ENCODE data around the gene DMRTC2. TPM values are rescaled to one million over a fixed set of nuclear protein-coding genes. Genes with fewer than 3 reads are reported as not detected.

The DMRTC2 gene
- total RNA-seq, 1 donor from 2014 or later = not detected

DNA sequence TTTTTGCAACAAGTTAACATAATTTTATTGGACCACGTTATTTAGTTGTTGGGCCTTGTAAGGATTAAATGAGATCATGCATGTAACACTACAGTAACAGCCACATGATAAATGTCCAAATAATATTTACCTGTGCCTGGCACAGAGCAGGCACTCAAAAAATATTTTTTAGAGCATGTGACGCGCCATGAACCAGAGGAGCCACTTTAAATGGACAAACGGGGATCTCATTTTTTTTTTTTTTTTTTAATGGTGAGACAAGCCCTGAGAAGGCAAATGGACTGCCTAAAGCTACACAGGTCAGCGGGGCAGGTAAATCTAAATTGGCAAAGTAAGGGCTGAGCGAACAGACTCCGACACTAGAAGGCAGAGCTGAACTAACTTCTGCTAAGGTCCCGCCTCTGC is 14.4 kb downstream of the DMRTC2 start:
- no peak for DNase-seq (ENCODE audit: extremely low spot score, unreplicated experiment)
- Mint-ChIP-seq H3K4me1 (ENCODE audit: unreplicated experiment) (peaks cover 34% of the 10 kb centered on the region), H3K36me3 (ENCODE audit: unreplicated experiment) (peaks cover 31% of the 10 kb centered on the region), H3K4me3 (ENCODE audit: unreplicated experiment) (peak overlapping the region; percentile 99), H3K27me3 (ENCODE audit: unreplicated experiment) (peaks cover 17% of the 10 kb centered on the region), H3K9me3 (ENCODE audit: unreplicated experiment) (no peaks in the 10 kb centered on the region), H3K27ac (ENCODE audit: unreplicated experiment) (peak overlapping the region; percentile 58)
- TF ChIP-seq, protein P1, sequence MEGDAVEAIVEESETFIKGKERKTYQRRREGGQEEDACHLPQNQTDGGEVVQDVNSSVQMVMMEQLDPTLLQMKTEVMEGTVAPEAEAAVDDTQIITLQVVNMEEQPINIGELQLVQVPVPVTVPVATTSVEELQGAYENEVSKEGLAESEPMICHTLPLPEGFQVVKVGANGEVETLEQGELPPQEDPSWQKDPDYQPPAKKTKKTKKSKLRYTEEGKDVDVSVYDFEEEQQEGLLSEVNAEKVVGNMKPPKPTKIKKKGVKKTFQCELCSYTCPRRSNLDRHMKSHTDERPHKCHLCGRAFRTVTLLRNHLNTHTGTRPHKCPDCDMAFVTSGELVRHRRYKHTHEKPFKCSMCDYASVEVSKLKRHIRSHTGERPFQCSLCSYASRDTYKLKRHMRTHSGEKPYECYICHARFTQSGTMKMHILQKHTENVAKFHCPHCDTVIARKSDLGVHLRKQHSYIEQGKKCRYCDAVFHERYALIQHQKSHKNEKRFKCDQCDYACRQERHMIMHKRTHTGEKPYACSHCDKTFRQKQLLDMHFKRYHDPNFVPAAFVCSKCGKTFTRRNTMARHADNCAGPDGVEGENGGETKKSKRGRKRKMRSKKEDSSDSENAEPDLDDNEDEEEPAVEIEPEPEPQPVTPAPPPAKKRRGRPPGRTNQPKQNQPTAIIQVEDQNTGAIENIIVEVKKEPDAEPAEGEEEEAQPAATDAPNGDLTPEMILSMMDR (IDR thresholded peaks at IDR 0.05) = no peak

DNA sequence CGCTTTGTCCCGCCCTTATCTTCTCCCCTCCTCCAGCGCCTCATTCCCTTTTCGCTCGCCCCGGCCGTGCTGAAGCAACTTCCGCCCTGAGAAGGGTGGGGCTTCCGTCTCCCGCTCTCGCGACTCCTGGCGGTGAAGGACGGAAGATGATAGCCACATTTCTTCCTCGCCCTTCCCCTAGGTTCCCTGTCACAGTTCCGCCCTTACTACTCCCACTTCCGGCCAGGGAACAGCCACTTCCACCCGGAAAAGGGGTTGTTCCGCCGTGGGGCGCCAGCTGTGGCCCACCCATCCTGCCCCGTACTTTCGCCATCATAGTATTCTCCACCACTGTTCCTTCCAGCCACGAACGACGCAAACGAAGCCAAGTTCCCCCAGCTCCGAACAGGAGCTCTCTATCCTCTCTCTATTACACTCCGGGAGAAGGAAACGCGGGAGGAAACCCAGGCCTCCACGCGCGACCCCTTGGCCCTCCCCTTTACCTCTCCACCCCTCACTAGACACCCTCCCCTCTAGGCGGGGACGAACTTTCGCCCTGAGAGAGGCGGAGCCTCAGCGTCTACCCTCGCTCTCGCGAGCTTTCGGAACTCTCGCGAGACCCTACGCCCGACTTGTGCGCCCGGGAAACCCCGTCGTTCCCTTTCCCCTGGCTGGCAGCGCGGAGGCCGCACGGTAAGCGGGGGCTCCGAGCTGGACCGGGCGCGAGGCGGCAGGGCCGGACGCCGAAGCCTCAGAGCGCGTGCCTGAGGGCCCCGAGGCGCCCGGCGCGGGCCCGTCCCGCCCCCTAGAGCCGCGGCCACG is 15.0 kb downstream of the DMRTC2 start, which contains the start of gene RPS19:
Gene RPS19 (plus strand): TSS at position 638 of the 801 bp plus-strand sequence. CDS start 520 bp downstream, outside the sequence.
- Mint-ChIP-seq H3K36me3 (ENCODE audit: unreplicated experiment) (peaks cover 37% of the 10 kb centered on the region), H3K9me3 (ENCODE audit: unreplicated experiment) (no peaks in the 10 kb centered on the region), H3K4me3 (ENCODE audit: unreplicated experiment) (peak within 1 kb of the TSS; percentile 99), H3K4me1 (ENCODE audit: unreplicated experiment) (peaks cover 34% of the 10 kb centered on the region), H3K27ac (ENCODE audit: unreplicated experiment) (peak within 1 kb of the TSS; percentile 100), H3K27me3 (ENCODE audit: unreplicated experiment) (peaks cover 11% of the 10 kb centered on the region)
- TF ChIP-seq, protein P1 (IDR thresholded peaks at IDR 0.05) = peak; percentile 64
- DNase-seq (ENCODE audit: extremely low spot score, unreplicated experiment) = peak; percentile 99

DNA sequence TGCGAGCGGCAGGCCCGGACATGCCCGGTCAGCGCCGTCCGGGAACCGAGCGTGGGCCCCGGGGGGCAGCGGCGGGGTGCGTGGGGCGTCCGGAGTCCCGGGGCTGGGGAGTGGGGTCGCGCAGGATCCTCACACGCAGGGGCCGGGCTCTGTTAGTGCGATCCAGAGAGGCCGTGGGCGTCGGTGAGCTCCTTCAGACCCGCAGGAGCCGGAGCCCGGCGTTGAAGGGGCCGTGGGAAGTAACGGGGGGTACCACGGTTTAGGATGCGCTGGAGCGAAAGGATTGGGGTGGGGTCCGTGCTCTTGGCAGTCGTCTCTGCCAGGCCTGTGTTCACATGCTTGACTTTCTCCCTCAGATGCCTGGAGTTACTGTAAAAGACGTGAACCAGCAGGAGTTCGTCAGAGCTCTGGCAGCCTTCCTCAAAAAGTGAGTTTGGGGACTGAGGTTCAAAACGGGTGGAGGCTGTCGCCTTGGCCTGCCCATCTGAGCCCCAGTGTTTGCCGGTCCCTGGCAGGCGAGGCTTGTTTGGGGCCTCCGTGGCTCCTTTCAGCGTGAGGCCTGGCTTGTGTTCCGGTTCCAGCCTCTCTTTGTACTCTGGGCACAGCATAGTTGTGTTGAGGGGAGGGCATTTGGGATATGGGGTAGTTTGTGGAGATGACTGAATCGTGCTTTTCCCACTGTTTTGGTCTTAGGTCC is 15.7 kb downstream of the DMRTC2 start:
- Mint-ChIP-seq H3K9me3 (ENCODE audit: unreplicated experiment) (no peaks in the 10 kb centered on the region), H3K27ac (ENCODE audit: unreplicated experiment) (peak overlapping the region; percentile 91), H3K4me1 (ENCODE audit: unreplicated experiment) (peaks cover 36% of the 10 kb centered on the region), H3K4me3 (ENCODE audit: unreplicated experiment) (peak overlapping the region; percentile 86), H3K27me3 (ENCODE audit: unreplicated experiment) (peaks cover 6% of the 10 kb centered on the region), H3K36me3 (ENCODE audit: unreplicated experiment) (peaks cover 40% of the 10 kb centered on the region)
- DNase-seq (ENCODE audit: extremely low spot score, unreplicated experiment) = no peak
- TF ChIP-seq, protein P1 (IDR thresholded peaks at IDR 0.05) = no peak

DNA sequence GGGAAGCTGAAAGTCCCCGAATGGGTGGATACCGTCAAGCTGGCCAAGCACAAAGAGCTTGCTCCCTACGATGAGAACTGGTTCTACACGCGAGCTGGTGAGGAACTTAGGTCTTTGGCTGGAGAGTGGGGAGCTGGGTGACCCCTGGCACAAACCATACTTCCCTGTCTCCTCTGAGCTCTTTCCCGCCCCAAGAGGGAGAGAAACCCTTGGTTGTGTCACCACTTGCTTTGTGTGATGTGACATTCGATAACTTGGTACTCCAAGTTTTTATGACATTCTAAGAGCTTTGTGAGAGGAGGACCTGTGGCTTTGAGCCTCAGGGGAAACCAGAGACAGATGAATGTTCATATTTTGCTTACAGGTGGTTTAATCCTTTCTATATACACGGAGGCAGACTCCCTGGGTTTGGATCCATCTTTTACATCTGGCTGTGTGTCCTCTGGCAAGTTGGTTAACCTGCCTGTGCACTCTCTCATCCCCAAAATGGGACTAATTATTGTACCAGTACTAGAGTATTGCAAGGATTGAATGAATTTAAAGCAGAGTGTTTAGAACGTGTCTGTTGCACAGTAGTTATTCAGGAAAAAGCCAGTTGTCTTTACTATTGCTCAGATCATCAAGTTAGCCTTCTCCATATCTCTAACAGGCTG is 16.4 kb downstream of the DMRTC2 start:
- H3K9me3 Mint-ChIP-seq (ENCODE audit: unreplicated experiment) = no peaks in the 10 kb centered on the region
- TF ChIP-seq, protein P1 (IDR thresholded peaks at IDR 0.05) = no peak
- peak overlapping the region; percentile 91 for H3K27ac Mint-ChIP-seq (ENCODE audit: unreplicated experiment)
- peaks cover 40% of the 10 kb centered on the region for H3K36me3 Mint-ChIP-seq (ENCODE audit: unreplicated experiment)
- DNase-seq (ENCODE audit: extremely low spot score, unreplicated experiment) = no peak
- H3K27me3 Mint-ChIP-seq (ENCODE audit: unreplicated experiment) = peaks cover 6% of the 10 kb centered on the region
- peak overlapping the region; percentile 86 for H3K4me3 Mint-ChIP-seq (ENCODE audit: unreplicated experiment)
- H3K4me1 Mint-ChIP-seq (ENCODE audit: unreplicated experiment) = peaks cover 36% of the 10 kb centered on the region
